H1 (cell line): ENCODE data around the gene TTC33. TPM values are rescaled to one million over a fixed set of nuclear protein-coding genes. Genes with fewer than 3 reads are reported as not detected.

Experiments used
- CTCF ChIA-PET: fragments of 300-600 bp; sonication (Branson Sonifier 250); formaldehyde crosslinking; loops from one replicate; lab custom pipeline; 2021; ENCODE audit not compliant: partially characterized antibody; lab: Charles Lee
- POLR2A ChIA-PET: fragments of 300-600 bp; sonication (Branson Sonifier 250); formaldehyde crosslinking; loops from one replicate; lab custom pipeline; 2021; ENCODE audit warnings: inconsistent platforms; ENCODE audit not compliant: partially characterized antibody; lab: Charles Lee
- DNase-seq, 2 experiments: peaks; one replicate each; pipeline versions ENCODE4 v3.0.0 to v3.0.0-alpha.2; 2010 to 2022; ENCODE audit warnings: low spot score in 2 of 2, low read depth in 1 of 2, mixed read lengths in 1 of 2
- FAIRE-seq: peaks from 2 replicates; lab custom pipeline; 2011; peaks lifted over from hg19 to GRCh38; lab: Jason Lieb, UNC
- H2AFZ ChIP-seq: 2 replicates; pipeline ENCODE4 v1.8.1; 2012; ENCODE audit warnings: low read length, inconsistent platforms
- H2AK5ac ChIP-seq: 2 replicates; pipeline ENCODE4 v1.6.1; 2013; ENCODE audit warnings: low read depth, low read length
- H2BK120ac ChIP-seq: replicated peaks from 2 replicates; pipeline ENCODE3; 2013; ENCODE audit warnings: low read depth, low read length, inconsistent platforms
- H2BK12ac ChIP-seq: 2 replicates; pipeline ENCODE4 v1.6.1; 2013; ENCODE audit warnings: low read depth, low read length
- H2BK15ac ChIP-seq: 2 replicates; pipeline ENCODE4 v1.6.1; 2013; ENCODE audit warnings: low read length
- H2BK20ac ChIP-seq: 2 replicates; pipeline ENCODE4 v1.6.1; 2013; ENCODE audit warnings: low read length
- H2BK5ac ChIP-seq: 2 replicates; pipeline ENCODE4 v1.6.1; 2013; ENCODE audit warnings: low read depth, low read length
- H3K14ac ChIP-seq: 2 replicates; pipeline ENCODE4 v1.6.1; 2013; ENCODE audit warnings: inconsistent platforms; ENCODE audit not compliant: insufficient read length
- H3K18ac ChIP-seq: 2 replicates; pipeline ENCODE4 v1.6.1; 2013; ENCODE audit warnings: low read length; ENCODE audit errors: extremely low read depth
- H3K23ac ChIP-seq: 2 replicates; pipeline ENCODE4 v1.6.1; 2013; ENCODE audit warnings: inconsistent platforms; ENCODE audit not compliant: insufficient read length
- H3K23me2 ChIP-seq: 2 replicates; pipeline ENCODE4 v1.6.1; 2013; ENCODE audit warnings: low read depth, low read length
- H3K27ac ChIP-seq: 2 replicates; pipeline ENCODE4 v1.6.1; 2011; ENCODE audit warnings: low read depth, low read length, inconsistent platforms
- H3K27me3 ChIP-seq, 4 experiments: replicated peaks in 1 of 4; 1 replicate in 1 of 4; 2 replicates in 3 of 4; pipeline versions ENCODE4 v1.6.1 to v1.8.1; 2011 to 2013; ENCODE audit warnings: low read length in 3 of 4, mild to moderate bottlenecking in 3 of 4, inconsistent platforms in 2 of 4, mixed read lengths in 2 of 4, moderate library complexity in 1 of 4; ENCODE audit not compliant: control insufficient read depth in 3 of 4, insufficient read depth in 3 of 4; ENCODE audit errors: extremely low read depth in 1 of 4
- H3K36me3 ChIP-seq, 4 experiments: 2 replicates each; pipeline versions ENCODE4 v1.6.1 to v1.8.1; 2011 to 2013; ENCODE audit warnings: mild to moderate bottlenecking in 4 of 4, low read length in 3 of 4, moderate library complexity in 2 of 4, control low read depth in 1 of 4, inconsistent platforms in 1 of 4; ENCODE audit not compliant: insufficient read depth in 4 of 4, control insufficient read depth in 2 of 4
- H3K4ac ChIP-seq: replicated peaks from 2 replicates; pipeline ENCODE3; 2013; ENCODE audit warnings: low read length, low read depth, mixed read lengths, inconsistent platforms; ENCODE audit not compliant: insufficient read length
- H3K4me1 ChIP-seq, 4 experiments: replicated peaks in 1 of 4; 1 replicate in 1 of 4; 2 replicates in 3 of 4; pipeline versions ENCODE4 v1.6.1 to v1.8.1; 2011 to 2013; ENCODE audit warnings: low read length in 3 of 4, inconsistent platforms in 2 of 4, mixed read lengths in 1 of 4; ENCODE audit not compliant: insufficient read depth in 4 of 4, control insufficient read depth in 3 of 4
- H3K4me2 ChIP-seq, 2 experiments: 2 replicates each; pipeline versions ENCODE4 v1.6.1 to v1.8.1; 2011 to 2013; ENCODE audit warnings: low read depth in 2 of 2, low read length in 2 of 2, control low read depth in 1 of 2, inconsistent platforms in 1 of 2, mild to moderate bottlenecking in 1 of 2; ENCODE audit not compliant: insufficient read depth in 1 of 2
- H3K4me3 ChIP-seq, 4 experiments: fragments of 200-600, 300-600 bp in 1 of 4; sonication (generic), shearing (Covaris generic), sonication (Bioruptor Twin) in 1 of 4; 2 replicates each; pipeline versions ENCODE4 v1.5.1 to v1.8.1; 2011 to 2016; ENCODE audit warnings: low read length in 4 of 4, low read depth in 3 of 4, control low read depth in 2 of 4, inconsistent platforms in 2 of 4, mild to moderate bottlenecking in 2 of 4, mixed read lengths in 1 of 4, moderate library complexity in 1 of 4; ENCODE audit not compliant: insufficient read depth in 2 of 4; ENCODE audit errors: extremely low read depth in 1 of 4
- H3K56ac ChIP-seq: replicated peaks from 2 replicates; pipeline ENCODE3; 2013; ENCODE audit warnings: low read depth, mild to moderate bottlenecking, mixed read lengths, low read length, inconsistent platforms; ENCODE audit not compliant: insufficient read length
- H3K79me1 ChIP-seq: 2 replicates; pipeline ENCODE4 v1.6.1; 2013; ENCODE audit warnings: low read depth, low read length, control low read depth
- H3K79me2 ChIP-seq, 2 experiments: 2 replicates each; pipeline versions ENCODE4 v1.6.1 to v1.8.1; 2012 to 2013; ENCODE audit warnings: low read length in 2 of 2, mild to moderate bottlenecking in 2 of 2, inconsistent platforms in 1 of 2; ENCODE audit not compliant: insufficient read depth in 2 of 2, control insufficient read depth in 1 of 2
- H3K9ac ChIP-seq, 4 experiments: replicated peaks in 1 of 4; 1 replicate in 1 of 4; 2 replicates in 3 of 4; pipeline versions ENCODE4 v1.6.1 to v1.8.1; 2011 to 2013; ENCODE audit warnings: low read depth in 3 of 4, low read length in 3 of 4, control low read depth in 2 of 4, mild to moderate bottlenecking in 2 of 4, moderate library complexity in 2 of 4, inconsistent platforms in 1 of 4; ENCODE audit errors: extremely low read depth in 1 of 4
- H3K9me3 ChIP-seq, 2 experiments: 2 replicates each; pipeline versions ENCODE4 v1.6.1 to v1.8.1; 2012 to 2013; ENCODE audit warnings: mild to moderate bottlenecking in 2 of 2, moderate library complexity in 2 of 2, control low read depth in 1 of 2, inconsistent platforms in 1 of 2, low read depth in 1 of 2, low read length in 1 of 2, mixed read lengths in 1 of 2; ENCODE audit not compliant: insufficient read depth in 2 of 2
- H4K20me1 ChIP-seq, 2 experiments: replicated peaks in 1 of 2; 2 replicates each; pipeline versions ENCODE3 to v1.8.1; 2011 to 2013; ENCODE audit warnings: inconsistent platforms in 2 of 2, low read length in 2 of 2, mild to moderate bottlenecking in 1 of 2; ENCODE audit not compliant: insufficient read depth in 2 of 2, control insufficient read depth in 1 of 2
- H4K5ac ChIP-seq: 2 replicates; pipeline ENCODE4 v1.6.1; 2013; ENCODE audit warnings: low read length, low read depth, mixed read lengths, inconsistent platforms; ENCODE audit not compliant: insufficient read length
- H4K8ac ChIP-seq: 2 replicates; pipeline ENCODE4 v1.8.0; 2013; ENCODE audit warnings: mild to moderate bottlenecking, moderate library complexity, low read length, inconsistent platforms; ENCODE audit not compliant: insufficient read depth; ENCODE audit errors: extremely low read depth
- H4K91ac ChIP-seq: replicated peaks from 2 replicates; pipeline ENCODE3; 2013; ENCODE audit warnings: low read length, mixed read lengths, inconsistent platforms; ENCODE audit not compliant: insufficient read length
- CBX5 ChIP-seq: fragments of 300-800, 300-1000 bp; sonication (generic); IDR thresholded peaks from 2 replicates; pipeline ENCODE4 v1.7.1; 2016; ENCODE audit warnings: antibody characterized with exemption, low read length, low read depth
- CREB1 ChIP-seq: IDR thresholded peaks from 2 replicates; pipeline ENCODE4 v1.6.1; 2012; ENCODE audit warnings: inconsistent platforms
- FOSL1 ChIP-seq: IDR thresholded peaks from 2 replicates; pipeline ENCODE4 v1.6.1; 2011; ENCODE audit warnings: mild to moderate bottlenecking, low read depth, low read length, moderate library complexity; ENCODE audit not compliant: insufficient read depth
- GABPA ChIP-seq: IDR thresholded peaks from 2 replicates; pipeline ENCODE4 v1.6.1; 2011; ENCODE audit warnings: mild to moderate bottlenecking, low read length, moderate library complexity, borderline replicate concordance; ENCODE audit not compliant: insufficient read depth
- JUND ChIP-seq: IDR thresholded peaks from 2 replicates; pipeline ENCODE4 v1.6.1; 2011; ENCODE audit warnings: mild to moderate bottlenecking, improper control_type of control experiment, low read length
- RFX5 ChIP-seq: IDR thresholded peaks from 2 replicates; pipeline ENCODE4 v1.6.1; 2011; ENCODE audit warnings: low read depth, low read length, improper control_type of control experiment, borderline replicate concordance
- SIN3A ChIP-seq, 2 experiments: IDR thresholded peaks in 1 of 2; conservative IDR thresholded peaks in 1 of 2; 2 replicates each; pipeline ENCODE4 v1.6.1; 2011 to 2012; ENCODE audit warnings: low read length in 2 of 2, improper control_type of control experiment in 1 of 2, low read depth in 1 of 2, mild to moderate bottlenecking in 1 of 2
- WGBS, 2 experiments: shearing (Covaris generic) in 1 of 2; methylation state at CpG; one replicate each; pipeline versions ENCODE4 v1.1.6 to v1.1.7; 2013 to 2015; ENCODE audit warnings: low lambda C conversion rate in 2 of 2, mixed read lengths in 2 of 2, inconsistent platforms in 1 of 2, low coverage in 1 of 2, missing lambda C conversion rate in 1 of 2; ENCODE audit not compliant: insufficient replicate concordance in 2 of 2, insufficient coverage in 1 of 2, insufficient read length in 1 of 2; ENCODE audit errors: extremely low coverage in 1 of 2, missing lambda C conversion rate in 1 of 2; 5-methylcytosine and 5-hydroxymethylcytosine counted together
- polyA plus RNA-seq, 7 experiments: library from polyadenylated mRNA; depleted of rRNA in 3 of 7; stranded (reverse) in 5 of 7; unstranded in 2 of 7; fragments of >200 nt in 5 of 7; fragments of 200-250 nt in 2 of 7; gene quantifications; 1 replicate in 5 of 7; 2 replicates in 1 of 7; 4 replicates in 1 of 7; pipeline versions ENCODE4 v1.2.1 to v1.2.3, GENCODE V29; 2011 to 2013; ENCODE audit warnings: missing spikeins in 2 of 7, mixed read lengths in 2 of 7
- total RNA-seq: library from RNA; stranded (reverse); fragmentation: NEBNext Ultra II Directional; extraction: Animal tissue kit (Norgen Biotek cat#: 25700); gene quantifications from 2 replicates; pipeline ENCODE4 v1.2.1, GENCODE V29; 2021

The TTC33 gene
- total and polyA plus RNA-seq, 2 of the 8 experiments (the other 6 are each of a cell fraction or from before 2014, with no cell fraction given) = 1.2 to 12.6 TPM

DNA sequence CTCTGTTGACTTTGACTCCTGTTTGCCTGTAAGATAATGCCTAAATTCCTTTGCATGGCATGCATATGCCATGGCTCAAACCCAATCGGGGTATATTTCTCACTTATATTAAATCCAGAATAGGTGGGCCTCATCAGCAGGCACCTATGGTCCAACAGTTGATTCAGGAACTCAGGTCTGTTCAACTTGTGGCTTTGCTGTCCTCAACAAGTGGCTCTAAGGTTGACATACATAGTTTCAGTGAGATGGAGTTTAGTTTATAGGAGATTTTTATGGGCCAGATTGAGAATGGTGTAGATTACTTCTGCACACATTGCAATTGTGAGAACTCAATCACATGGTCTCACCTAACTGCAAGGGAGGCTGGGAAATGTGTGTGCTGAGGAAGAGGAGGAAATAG lies 107.6 kb downstream of the TTC33 start:
- ChIA-PET POLR2A (no interaction called here), CTCF (no interaction called here)
- H4K5ac ChIP-seq = no peak overlapping the region
- no peak overlapping the region for H2AK5ac ChIP-seq
- H3K9ac ChIP-seq = no peak overlapping the region
- no peak overlapping the region for H2BK15ac ChIP-seq
- H3K4ac ChIP-seq = no peak overlapping the region
- H2AFZ ChIP-seq = no peak overlapping the region
- no peak overlapping the region for H3K56ac ChIP-seq
- WGBS, 2 experiments = 88% methylated on average over 1 of the region's 1 CpG; no CpG with 5 or more reads in 1 of the 2 experiments
- H2BK120ac ChIP-seq = no peak overlapping the region
- no peaks in the 10 kb centered on the region for H3K4me1 ChIP-seq
- no peak overlapping the region for H3K4me2 ChIP-seq
- no peak overlapping the region for H2BK5ac ChIP-seq
- H2BK12ac ChIP-seq = no peak overlapping the region
- no peak overlapping the region for H3K23ac ChIP-seq
- FAIRE-seq (no peak), DNase-seq (no peak)
- H3K14ac ChIP-seq = no peak overlapping the region
- no peaks in the 10 kb centered on the region for H3K9me3 ChIP-seq
- H3K36me3 ChIP-seq = no peaks in the 10 kb centered on the region
- no peak overlapping the region for H3K27ac ChIP-seq
- TF ChIP-seq CBX5 (no peak), GABPA (no peak), RFX5 (no peak), FOSL1 (no peak), JUND (no peak), SIN3A (conservative IDR thresholded peaks at IDR 0.05 in 1 of 2, IDR thresholded peaks at IDR 0.05 in 1 of 2; ENCODE audit: low read depth in 1 of 2, low read length in 2 of 2) (no peak), CREB1 (no peak)
- no peaks in the 10 kb centered on the region for H3K23me2 ChIP-seq
- H3K27me3 ChIP-seq = no peaks in the 10 kb centered on the region
- no peak overlapping the region for H4K8ac ChIP-seq
- H2BK20ac ChIP-seq = no peak overlapping the region
- H3K18ac ChIP-seq = no peak overlapping the region
- no peak overlapping the region for H4K91ac ChIP-seq
- no peaks in the 10 kb centered on the region for H3K79me1 ChIP-seq
- H3K79me2 ChIP-seq = no peaks in the 10 kb centered on the region
- H3K4me3 ChIP-seq = no peak overlapping the region
- no peaks in the 10 kb centered on the region for H4K20me1 ChIP-seq
